Right ventricle myocardium superior (tissue), 1 donor: ENCODE results near the gene MACF1. TPM values are rescaled to one million over a fixed set of nuclear protein-coding genes. Genes with fewer than 3 reads are reported as not detected.
A peak's percentile ranks its signal among the peaks of the same experiment; 100 is the strongest.

ENCODE experiments used
- ATAC-seq: fragments of 200-7000 bp; cut with Tn5 transposase; one replicate; pipeline ENCODE4 v1.9.1; 2020; ENCODE audit warnings: mild to moderate bottlenecking; ENCODE audit not compliant: poor library complexity
- DNase-seq: peaks from one replicate; pipeline ENCODE4 v3.0.0-alpha.2; 2020
- intact Hi-C: fragments of 100-400 bp; cut with DNase I; formaldehyde crosslinking; loops from one replicate; pipeline ENCODE4 v1.11.2; 2022
- total RNA-seq: library from RNA; stranded (reverse); fragmentation: NEBNext Ultra II Directional; extraction: Animal tissue kit (Norgen Biotek cat#: 25700); gene quantifications from one replicate; pipeline ENCODE4 v1.2.1, GENCODE V29; 2021
- donor health status: DM: no; HTN: yes; CAD: no; lungs with severe emphysema.

MACF1 gene
- total RNA-seq, 1 donor from 2014 or later = 200 TPM

DNA sequence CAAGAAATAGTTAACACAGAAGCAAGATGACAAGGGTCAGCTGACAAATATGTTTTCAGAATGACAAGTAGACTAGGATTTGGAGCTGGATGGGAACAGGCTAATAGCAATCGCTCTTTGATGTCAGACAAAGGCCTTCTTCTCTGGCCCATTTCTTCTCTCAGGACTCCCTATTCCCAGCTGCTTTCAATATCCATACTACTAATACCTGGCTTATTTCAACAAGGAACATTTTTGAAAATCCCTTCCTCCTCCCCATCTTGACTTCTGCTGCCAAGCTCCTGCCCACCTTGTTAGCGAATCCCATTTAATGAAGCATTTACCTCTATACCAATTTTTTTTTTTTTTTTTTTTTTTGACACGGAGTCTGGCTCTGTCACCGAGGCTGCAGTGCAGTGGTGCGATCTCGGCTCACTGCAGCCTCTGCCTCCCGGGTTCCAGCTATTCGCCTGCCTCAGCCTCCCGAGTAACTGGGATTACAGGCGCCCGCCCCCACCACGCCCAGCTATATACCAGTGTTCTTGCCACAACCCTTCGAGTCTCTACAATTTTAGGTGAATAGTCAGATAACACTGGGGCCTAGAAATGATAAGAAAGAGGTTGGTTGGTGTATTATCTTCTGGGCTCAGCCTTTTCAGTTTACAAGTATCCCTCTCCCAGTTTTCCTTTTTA, 68.4 kb downstream of the MACF1 start:
- intact Hi-C loops = no loop called here
- DNase-seq (no peak), ATAC-seq (no peak)

DNA sequence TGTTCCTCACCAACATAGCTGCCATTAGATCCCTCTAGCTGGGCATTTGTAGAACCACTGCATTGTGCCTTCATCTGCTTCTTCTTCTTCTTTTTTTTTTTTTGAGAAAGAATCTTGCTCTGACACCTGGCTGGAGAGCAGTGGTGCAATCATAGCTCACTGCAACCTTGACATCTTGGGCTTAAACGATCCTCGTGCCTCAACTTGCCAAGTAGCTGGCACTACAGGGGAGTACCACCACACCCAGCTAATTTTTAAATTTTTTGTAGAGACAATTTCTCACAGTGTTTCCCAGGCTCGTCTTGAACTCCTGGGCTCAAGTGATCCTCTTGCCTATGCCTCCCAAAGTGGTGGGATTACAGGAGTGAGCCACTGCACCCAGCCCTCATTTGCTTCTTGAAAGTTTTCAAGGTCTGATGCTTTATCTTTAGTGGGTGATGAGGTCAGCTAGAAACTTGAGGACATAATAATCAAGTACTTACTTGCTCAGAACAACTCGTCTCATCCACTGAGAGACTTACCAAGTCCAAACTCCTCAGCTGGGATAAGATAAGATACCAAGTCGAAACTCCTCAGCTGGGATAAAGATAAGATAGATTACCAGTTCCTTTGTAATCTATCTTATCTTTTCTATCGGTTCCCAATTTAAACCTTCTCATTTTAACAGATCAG, 71.5 kb downstream of the MACF1 start:
- intact Hi-C loops = no loop called here

DNA sequence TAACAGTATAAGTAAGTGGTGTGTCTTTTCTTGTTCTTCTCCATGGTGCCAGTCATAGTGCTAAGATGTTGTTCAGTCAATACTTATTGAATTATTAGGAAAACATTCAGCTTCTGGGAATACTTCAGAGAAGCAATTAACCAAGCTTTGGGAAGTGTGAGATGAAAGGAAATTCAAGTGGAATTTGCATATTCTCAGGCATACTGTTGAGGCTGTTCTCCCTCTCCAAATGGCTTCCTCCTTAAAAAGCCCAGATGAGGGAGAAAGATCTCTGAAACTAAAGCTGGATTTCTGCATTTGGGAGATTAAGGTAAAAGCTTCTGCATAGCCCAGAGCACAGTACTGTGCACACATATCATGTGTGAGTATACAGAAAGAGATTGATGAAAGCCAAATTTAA, 73.4 kb downstream of the MACF1 start:
- no peak for DNase-seq
- intact Hi-C loops = no loop called here
- no peak for ATAC-seq

More for the DNA sequence above, 71.5 kb downstream of the MACF1 start:
- no peak for ATAC-seq
- no peak for DNase-seq

DNA sequence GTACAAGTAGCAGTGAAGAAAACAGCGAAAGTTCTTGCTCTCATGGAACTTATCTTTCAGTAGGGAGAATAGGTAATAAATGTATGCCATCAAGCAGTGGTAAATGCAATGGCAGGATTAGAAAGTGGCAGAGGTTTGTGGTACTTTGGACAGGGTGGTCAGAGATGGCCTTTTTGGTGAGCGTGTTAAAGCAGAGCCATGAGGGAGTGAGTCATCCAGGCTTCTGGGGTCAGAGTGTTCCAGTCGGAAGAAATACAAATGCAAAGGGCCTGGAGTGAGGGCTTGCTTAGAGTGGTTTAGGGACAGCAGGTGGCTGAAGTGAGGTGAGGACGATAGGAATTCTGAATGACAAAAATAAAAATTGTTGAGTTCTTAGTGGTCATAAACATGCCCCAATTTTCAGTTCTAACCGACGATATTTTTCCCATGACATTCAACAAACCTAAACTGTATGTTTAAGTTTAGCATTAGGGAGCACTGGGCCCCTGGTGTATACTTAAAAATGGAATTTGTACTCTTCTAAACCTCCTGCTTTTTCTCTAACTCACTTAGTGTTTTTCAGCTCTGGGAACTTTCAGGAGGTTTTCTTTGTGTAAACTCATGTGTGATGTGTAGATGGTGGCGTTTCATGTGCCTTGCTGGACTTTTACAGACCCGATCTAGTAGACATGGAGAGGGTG, 78.2 kb downstream of the MACF1 start:
- ATAC-seq (no peak), DNase-seq (no peak)
- intact Hi-C loops = no loop called here

DNA sequence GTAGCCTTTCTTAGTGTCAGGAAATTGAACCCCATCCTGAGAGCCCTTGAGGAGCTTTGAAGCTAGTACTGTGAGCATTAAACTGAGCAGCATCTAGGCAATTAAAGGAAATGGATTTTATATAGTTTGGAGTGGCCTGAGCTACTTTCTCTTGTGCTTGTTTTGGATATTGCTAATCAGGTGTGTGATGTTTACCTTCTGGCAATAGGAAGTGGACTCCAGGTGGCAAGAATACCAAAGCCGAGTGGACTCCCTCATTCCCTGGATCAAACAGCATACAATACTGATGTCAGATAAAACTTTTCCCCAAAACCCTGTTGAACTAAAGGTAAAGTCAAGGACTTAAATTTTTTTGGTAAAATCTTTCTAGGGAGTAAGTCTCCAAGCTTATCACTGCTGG, 79.4 kb downstream of the MACF1 start:
- ATAC-seq (no peak), DNase-seq (no peak)
- intact Hi-C loops = no loop called here

DNA sequence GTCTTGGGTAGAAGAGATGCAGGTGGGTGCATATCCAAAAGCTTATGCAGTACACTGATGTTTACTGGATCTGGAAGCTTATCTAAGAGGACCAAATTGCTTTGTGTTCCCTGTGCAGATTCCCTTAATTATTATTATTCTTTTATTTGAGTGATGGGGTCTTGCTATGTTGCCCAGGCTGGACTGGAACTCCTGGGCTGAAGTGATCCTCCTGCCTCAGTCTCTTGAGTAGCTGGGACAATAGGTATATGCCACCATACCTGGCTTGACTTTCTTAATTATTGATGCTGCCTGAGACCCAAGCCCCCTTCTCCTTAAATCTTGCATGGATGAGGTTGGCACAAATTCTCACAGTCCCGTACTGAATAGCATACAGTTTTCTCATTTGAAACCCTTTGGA, 83.0 kb downstream of the MACF1 start:
- DNase-seq (no peak), ATAC-seq (no peak)
- intact Hi-C loops = no loop called here

DNA sequence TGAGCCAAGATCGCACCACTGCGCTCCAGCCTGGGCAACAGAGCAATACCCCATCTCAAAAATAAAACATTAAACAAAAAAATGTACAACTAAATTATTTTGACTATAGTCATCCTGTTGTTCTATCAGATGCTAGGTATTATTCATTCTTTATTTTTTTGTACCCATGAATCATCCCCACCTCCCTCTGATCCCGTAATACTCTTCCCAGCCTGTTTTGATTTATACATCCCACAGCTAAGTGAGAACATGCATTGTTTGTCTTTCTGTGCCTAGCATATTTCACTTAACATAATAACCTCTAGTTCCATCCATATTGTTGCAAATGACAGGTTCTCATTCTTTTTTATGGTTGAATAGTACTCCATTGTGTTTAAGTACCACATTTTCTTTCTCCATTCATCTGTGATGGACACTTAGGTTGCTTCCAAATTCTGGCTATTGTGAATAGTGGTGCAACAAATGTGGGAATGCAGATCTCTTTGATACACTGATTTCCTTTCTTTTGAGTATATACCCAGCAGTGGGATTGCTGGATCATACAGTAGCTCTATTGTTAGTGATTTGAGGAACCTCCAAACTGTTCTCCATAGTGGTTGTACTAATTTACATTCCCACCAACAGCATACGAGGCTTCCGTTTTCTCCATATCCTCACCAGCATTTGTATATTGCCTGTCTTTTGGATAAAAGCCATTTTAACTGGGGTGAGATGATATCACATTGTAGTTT, 84.4 kb downstream of the MACF1 start:
- no peak for DNase-seq
- no peak for ATAC-seq
- intact Hi-C loops = no loop called here

DNA sequence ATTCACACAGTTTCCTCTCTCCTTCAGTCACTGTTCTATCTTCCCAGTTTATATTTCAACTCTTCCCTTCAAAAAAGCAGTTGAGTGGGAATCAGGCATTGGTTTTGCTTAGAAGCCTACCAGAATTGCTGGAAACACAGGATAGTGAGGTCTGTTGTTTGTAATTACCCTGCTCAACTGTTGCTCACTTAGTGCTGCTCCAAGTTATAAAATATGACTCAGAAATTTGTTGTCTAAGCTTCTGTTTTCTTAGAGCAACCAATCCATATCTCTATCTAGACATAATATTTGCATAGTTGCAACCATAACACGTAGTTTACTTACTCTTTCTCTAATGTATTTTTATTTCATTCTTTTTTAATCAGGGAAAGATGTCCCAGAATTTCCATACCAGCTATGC, 87.9 kb downstream of the MACF1 start:
- DNase-seq (no peak), ATAC-seq (no peak)
- intact Hi-C loops = loop anchor here (10.0 kb wide), 1 partner anchor 162 kb away; no protein-coding TSS in a partner anchor

DNA sequence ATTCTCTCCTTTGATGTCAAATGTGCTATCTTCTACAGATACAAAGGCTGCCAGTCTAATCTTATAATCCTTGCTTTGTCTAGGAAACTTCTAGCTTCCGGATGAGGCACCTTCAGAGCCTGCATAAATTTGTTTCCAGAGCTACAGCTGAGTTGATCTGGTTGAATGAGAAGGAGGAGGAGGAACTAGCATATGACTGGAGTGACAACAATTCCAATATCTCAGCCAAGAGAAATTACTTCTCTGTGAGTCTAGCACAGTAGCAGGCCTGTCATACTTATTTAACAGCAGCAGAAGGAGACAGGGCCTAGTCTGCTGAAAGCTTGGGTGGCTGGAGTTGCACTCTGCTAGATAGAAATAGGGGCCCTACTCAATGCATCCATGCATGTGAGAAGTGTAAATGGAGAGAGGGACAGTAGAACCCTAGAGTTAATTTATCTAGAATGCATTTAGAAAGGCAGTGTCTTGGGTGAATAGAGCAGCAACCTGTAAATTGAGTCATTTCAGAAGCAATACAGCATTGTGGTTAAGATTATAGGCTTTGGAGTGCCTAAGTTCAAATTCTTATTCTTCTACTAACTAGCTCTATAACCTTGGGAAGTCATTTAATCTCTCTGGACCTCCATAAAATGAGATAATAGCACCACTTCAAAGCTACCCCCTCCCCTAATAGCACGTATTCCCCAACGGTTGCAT, 89.0 kb downstream of the MACF1 start:
- no peak for DNase-seq
- intact Hi-C loops = loop anchor here (10.0 kb wide), 1 partner anchor 161 kb away; no protein-coding TSS in a partner anchor
- ATAC-seq = peak; percentile 31

DNA sequence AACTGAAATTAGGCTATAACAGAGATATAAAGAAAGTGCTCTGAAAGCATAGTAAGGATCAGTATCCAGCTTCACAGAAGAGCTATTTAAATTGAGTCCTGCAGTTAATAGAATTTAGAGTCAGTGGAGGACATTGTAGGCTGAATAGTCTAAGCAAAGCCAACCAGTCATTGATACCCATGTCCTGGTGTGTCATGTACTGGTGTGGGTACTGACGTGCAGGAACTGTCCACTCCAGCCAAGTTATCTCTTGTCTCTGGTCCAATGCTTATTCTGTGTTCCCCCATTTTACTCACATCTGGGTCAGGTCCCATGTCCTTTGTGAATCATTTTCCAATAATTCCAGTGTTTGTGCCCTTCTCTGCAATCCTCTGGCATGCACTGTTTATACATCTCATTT, 90.0 kb downstream of the MACF1 start:
- intact Hi-C loops = loop anchor here (10.0 kb wide), 1 partner anchor 160 kb away; no protein-coding TSS in a partner anchor
- DNase-seq (no peak), ATAC-seq (peak; percentile 85)

DNA sequence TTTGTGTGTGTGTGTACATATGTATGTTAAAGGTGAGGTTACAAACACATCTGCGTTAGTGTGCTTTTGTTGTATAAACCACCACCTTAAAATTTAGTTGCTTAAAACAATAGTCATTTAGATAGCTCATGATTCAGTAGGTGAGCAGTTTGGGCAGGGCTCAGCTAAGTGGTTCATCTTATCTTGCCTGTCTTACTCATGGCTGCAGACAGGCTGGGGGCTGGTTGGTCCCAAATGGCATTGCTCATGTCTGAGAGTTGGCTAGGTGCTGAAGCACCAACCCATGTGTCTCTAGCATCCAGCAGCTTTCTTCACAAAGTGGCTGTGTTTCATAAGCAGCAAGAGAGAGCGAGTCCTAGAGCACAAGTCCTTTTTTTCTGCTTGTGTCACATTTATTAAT, 91.4 kb downstream of the MACF1 start:
- no peak for ATAC-seq
- DNase-seq = no peak
- intact Hi-C loops = loop anchor here (10.0 kb wide), 1 partner anchor 159 kb away; no protein-coding TSS in a partner anchor

DNA sequence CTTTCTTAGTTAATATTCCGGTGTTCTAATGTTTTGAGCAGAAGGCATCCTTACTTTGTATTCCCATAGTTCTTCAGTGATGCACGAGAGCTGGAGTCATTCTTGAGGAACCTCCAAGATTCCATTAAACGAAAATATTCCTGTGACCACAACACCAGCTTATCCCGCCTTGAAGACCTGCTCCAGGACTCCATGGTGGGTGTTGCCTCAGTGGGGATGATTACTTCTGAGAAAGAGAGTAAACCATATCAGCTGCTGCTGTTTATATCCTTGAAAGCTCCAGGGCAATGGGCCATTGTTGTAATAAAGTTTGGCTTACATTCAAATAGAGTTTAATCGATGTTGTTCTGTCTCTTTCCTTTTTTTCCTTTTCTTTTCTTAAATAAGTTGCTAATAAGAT, 93.1 kb downstream of the MACF1 start:
- DNase-seq (no peak), ATAC-seq (no peak)
- intact Hi-C loops = loop anchor here (10.0 kb wide), 1 partner anchor 157 kb away; no protein-coding TSS in a partner anchor

DNA sequence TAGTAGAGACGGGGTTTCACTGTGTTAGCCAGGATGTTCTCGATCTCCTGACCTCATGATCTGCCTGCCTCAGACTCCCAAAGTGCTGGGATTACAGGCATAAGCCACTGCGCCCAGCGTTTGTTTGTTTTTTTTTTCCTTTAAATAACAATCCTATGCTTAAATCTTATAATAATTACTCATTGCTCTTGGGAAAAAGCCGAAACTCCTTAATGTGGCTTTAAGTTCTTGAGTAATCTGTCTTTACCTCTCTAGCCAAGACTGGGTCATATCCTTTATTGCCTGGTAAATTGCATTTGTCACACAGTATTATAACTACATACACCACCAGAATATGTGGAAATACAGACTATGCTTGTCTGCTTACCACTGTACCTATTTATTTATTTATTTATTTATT, 97.1 kb downstream of the MACF1 start:
- no peak for ATAC-seq
- no peak for DNase-seq
- intact Hi-C loops = no loop called here

DNA sequence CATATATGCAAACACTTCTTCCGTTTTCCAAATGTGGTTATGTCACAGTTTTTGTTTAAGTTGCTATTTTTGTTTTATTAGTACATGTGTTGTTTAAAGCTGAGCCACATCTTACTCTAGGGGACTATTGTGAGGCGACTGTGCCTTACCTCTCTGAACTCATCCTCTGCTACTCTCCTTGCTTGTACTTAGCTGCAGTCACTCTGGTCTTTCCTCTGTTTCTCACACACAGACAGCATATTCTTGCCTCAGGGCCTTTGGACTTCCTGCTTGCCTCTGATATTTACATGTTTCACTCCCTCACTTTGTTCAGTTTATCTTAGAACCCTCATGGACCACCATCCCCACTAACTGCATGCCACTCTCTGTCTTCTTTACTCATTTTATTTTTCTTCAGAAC, 101.1 kb downstream of the MACF1 start:
- DNase-seq (no peak), ATAC-seq (no peak)
- intact Hi-C loops = no loop called here

DNA sequence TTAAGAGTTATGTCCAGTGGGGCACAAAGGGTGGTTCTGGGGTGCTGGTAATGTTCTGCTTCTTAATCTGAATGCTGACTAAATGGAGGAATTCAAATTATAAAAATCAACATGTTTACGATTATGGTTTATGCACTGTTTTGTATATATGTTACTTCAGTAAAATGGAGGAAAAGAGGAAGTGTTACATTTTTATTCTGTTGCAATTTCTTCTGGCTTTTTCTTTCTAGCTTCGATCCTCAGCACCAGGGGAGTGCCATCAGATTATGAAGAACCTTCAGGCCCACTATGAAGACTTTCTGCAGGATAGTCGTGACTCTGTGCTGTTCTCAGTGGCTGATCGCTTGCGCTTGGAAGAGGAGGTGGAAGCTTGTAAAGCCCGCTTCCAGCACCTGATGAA, 105.5 kb downstream of the MACF1 start:
- intact Hi-C loops = no loop called here
- DNase-seq = no peak

DNA sequence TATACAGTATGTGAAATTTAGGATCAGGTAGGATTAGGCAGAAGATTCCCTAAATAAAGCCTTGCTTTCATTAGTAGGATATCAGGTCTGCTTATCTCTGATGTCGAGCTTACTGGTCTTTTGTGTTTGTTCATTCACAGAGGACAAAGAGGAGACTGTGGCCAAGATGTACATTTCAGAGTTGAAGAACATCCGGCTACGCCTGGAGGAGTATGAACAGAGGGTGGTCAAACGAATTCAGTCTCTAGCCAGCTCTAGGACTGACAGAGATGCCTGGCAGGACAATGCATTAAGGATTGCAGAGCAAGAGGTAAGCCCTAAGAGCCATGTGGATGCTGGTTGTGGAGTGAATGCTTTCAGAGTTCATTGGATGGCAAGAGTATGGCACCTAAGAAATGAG, 106.2 kb downstream of the MACF1 start:
- DNase-seq = no peak
- intact Hi-C loops = no loop called here
- no peak for ATAC-seq

More for the DNA sequence above, 105.5 kb downstream of the MACF1 start:
- ATAC-seq = no peak

DNA sequence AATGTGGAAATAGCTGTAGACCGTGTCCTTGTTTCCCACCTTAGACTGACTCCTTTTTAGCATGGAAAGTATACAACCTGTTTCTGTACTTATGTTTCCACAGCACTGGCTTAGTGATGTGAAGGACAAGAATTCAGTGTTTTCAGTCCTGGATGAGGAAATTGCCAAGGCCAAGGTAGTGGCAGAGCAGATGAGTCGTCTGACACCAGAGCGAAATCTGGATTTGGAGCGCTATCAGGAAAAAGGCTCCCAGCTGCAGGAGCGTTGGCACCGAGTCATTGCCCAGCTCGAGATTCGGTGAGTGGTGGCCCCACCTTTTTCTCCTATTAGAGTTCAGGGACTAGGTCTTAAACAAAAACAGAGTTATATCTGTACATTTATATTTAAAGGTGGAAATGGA, 112.6 kb downstream of the MACF1 start:
- ATAC-seq (no peak), DNase-seq (no peak)
- intact Hi-C loops = no loop called here

DNA sequence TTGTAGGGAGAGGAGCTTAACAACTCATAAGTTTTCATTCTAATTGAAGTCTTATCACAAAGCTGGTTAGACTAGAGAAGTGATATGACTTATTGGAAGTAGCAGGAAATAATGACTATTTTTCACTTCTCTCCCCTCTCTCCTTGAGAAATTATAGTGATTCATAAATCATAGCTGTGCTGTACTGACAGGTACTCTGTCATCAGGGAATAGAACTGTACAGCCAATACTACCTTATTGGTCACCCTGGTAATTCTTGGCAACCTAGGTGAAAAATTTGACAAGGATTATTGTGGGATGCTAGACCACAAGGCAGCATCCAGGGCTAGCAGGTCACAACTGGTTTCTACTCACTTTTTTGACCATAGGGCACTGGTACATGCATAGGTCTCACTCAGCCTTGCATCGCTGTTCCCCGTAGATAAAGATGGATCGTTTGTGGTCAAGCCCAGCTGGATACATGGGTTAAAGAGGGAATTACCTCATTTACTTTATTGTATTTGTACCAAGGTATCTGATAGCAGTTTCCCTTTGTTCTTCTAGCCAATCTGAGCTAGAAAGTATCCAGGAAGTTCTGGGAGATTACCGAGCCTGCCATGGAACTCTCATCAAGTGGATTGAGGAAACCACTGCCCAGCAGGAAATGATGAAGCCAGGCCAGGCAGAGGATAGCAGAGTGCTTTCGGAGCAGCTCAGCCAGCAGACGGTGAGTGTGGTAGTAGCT, 113.6 kb downstream of the MACF1 start:
- no peak for DNase-seq
- ATAC-seq = peak; percentile 51

More for the DNA sequence above, 113.6 kb downstream of the MACF1 start:
- intact Hi-C loops = no loop called here
